PFSK-1 (cell line): ENCODE results near the gene TMC7.

Experiments used
- FOXP2 ChIP-seq: optimal IDR thresholded peaks from 2 replicates; pipeline ENCODE3; 2011; ENCODE audit warnings: borderline replicate concordance, control low read depth, inconsistent platforms; ENCODE audit not compliant: insufficient read depth; ENCODE audit errors: extremely low read length, extremely low read depth
- POLR2AphosphoS5 ChIP-seq: IDR thresholded peaks from 2 replicates; pipeline ENCODE4 v1.6.1; 2012; ENCODE audit warnings: low read depth, mild to moderate bottlenecking, control low read depth, low read length, moderate library complexity
- REST ChIP-seq, 2 experiments: IDR thresholded peaks; 2 replicates each; pipeline versions ENCODE4 v1.6.1 to v1.8.0; 2011 to 2012; ENCODE audit warnings: low read depth in 2 of 2, low read length in 2 of 2, control low read depth in 1 of 2, inconsistent platforms in 1 of 2, mild to moderate bottlenecking in 1 of 2, moderate library complexity in 1 of 2; ENCODE audit not compliant: insufficient read depth in 1 of 2
- SIN3A ChIP-seq: IDR thresholded peaks from 2 replicates; pipeline ENCODE4 v1.6.1; 2012; ENCODE audit warnings: mild to moderate bottlenecking, low read length, moderate library complexity, borderline replicate concordance; ENCODE audit not compliant: insufficient read depth
- TAF1 ChIP-seq: IDR thresholded peaks from 2 replicates; pipeline ENCODE4 v1.6.1; 2012; ENCODE audit warnings: low read length, control low read depth, borderline replicate concordance; ENCODE audit not compliant: insufficient read depth

GRCh38 chr16:18958621-18959029, 25.1 kb upstream of the TMC7 start:
- TF ChIP-seq TAF1, result no peak
- TF ChIP-seq REST (IDR thresholded peaks at IDR 0.05; ENCODE audit: insufficient read depth in 1 of 2, low read depth in 2 of 2, low read length in 2 of 2), result no peak
- no peak for TF ChIP-seq POLR2AphosphoS5
- no peak for TF ChIP-seq FOXP2
- TF ChIP-seq SIN3A, result no peak
